Measurements from ENCODE around the gene NGEF. TPM values are rescaled to one million over a fixed set of nuclear protein-coding genes. Genes with fewer than 3 reads are reported as not detected.

Gene NGEF
- total RNA-seq, 1 donor: 17.4 TPM

DNA sequence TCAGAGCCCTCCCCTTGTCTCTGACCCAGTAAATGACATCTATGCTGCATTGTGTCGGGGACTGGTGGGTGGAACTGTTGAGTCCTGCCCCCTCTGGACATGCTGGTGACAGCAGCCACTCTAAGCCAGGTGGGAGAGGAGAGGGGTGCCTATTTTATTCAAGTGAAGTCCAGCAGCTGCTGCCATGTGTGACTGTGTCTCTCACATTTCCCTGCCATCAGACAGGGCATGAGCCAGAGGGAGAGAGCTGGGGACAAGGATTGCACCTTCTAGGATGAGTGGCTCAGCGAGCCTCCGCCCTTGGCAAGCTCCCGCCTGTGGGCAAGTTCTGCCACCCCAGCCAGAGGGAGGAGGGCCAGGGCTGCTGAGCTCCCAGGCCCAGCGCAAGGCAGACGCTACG, 13.7 kb downstream of the NGEF start:
- no peak overlapping the region for H3K4me3 ChIP-seq (ENCODE audit: low read depth, low read length)
- TF ChIP-seq, protein P1, sequence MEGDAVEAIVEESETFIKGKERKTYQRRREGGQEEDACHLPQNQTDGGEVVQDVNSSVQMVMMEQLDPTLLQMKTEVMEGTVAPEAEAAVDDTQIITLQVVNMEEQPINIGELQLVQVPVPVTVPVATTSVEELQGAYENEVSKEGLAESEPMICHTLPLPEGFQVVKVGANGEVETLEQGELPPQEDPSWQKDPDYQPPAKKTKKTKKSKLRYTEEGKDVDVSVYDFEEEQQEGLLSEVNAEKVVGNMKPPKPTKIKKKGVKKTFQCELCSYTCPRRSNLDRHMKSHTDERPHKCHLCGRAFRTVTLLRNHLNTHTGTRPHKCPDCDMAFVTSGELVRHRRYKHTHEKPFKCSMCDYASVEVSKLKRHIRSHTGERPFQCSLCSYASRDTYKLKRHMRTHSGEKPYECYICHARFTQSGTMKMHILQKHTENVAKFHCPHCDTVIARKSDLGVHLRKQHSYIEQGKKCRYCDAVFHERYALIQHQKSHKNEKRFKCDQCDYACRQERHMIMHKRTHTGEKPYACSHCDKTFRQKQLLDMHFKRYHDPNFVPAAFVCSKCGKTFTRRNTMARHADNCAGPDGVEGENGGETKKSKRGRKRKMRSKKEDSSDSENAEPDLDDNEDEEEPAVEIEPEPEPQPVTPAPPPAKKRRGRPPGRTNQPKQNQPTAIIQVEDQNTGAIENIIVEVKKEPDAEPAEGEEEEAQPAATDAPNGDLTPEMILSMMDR (IDR thresholded peaks at IDR 0.05; ENCODE audit: insufficient read depth, low read length): no peak
- DNase-seq (ENCODE audit: low read depth): no peak

DNA sequence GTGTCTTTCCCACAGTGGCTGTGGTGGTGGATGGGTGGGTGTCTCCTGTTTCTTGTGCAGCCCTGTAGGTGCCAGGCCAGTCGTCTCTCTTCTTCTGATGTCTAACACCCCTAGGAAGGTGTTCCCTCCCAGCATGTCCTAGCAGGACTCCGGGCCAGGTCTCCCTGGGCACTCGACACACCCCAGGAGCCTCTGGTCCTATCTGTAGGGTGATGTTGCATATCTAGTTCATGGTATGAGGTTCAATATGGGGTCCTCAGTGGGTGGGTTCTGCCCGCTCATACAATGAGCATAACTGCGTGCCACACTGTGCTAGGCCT, 14.4 kb downstream of the NGEF start:
- TF ChIP-seq, protein P1 (IDR thresholded peaks at IDR 0.05; ENCODE audit: insufficient read depth, low read length): no peak
- no peak for DNase-seq (ENCODE audit: low read depth)
- H3K4me3 ChIP-seq (ENCODE audit: low read depth, low read length): no peak overlapping the region

DNA sequence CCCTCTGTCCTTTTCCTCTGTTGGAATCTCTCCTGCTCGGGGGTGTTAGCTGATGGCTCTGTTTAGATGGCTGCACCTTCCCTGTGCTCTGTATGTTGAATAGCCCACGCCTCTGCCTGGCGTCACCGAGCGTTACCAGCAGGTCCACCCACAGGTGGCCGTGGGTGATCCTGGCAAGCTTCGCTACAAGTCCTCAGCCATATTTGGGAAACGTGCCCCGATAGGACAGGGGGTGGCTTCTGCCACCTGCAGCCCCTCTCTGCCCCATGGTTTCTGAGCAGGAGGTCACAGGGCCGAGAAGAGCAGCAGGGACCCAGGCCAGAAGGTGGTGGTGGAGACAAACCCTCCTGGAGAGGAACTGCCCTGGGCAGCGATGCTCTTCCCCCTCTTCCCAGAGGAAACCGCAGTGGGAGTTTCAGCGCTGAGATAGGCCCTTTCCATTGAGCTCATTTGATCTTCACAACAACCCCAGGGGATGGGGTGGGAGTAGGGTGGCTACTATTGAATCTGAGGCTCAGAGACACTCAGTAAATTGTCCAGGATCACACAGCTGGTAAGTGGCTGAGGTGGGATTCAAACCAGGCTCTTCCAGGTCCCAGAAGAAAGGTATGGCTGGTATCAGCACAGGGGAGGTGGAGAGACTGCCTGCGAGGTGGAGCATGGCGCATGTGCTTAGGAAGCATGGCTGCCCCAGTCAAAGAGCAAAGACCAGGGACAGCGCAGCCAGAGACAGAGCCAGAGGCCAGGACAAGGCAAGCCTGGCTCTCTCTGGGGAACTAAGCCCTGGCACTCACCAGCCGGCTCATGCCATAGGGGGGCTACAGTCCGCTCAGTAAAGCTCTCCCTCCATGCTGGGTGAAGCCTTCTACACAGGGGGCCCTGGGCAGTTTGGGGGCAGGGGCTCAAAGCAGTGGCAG, 15.0 kb downstream of the NGEF start:
- H3K4me3 ChIP-seq (ENCODE audit: low read depth, low read length): no peak overlapping the region
- no peak for DNase-seq (ENCODE audit: low read depth)
- TF ChIP-seq, protein P1 (IDR thresholded peaks at IDR 0.05; ENCODE audit: insufficient read depth, low read length): no peak

DNA sequence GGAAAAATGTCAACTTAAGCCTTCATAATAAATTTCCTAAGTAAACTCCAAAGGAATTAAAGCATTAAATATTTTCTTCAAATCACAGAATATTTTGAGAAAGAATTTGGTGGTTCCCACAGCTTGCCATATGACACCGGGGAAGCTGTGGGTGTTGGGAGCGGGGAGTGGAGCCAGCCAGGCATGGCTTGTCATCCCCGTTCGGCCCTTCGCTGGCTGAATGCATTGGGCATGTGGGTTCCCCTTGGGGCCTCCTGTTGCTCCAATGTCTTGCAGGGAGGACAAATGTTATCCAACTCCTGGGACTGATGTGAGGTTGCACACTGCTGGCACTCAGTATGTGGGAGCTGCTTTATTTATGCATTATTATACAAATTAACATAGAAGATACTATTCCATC, 18.6 kb downstream of the NGEF start:
- DNase-seq (ENCODE audit: low read depth): no peak
- no peak overlapping the region for H3K4me3 ChIP-seq (ENCODE audit: low read depth, low read length)
- TF ChIP-seq, protein P1 (IDR thresholded peaks at IDR 0.05; ENCODE audit: insufficient read depth, low read length): no peak

DNA sequence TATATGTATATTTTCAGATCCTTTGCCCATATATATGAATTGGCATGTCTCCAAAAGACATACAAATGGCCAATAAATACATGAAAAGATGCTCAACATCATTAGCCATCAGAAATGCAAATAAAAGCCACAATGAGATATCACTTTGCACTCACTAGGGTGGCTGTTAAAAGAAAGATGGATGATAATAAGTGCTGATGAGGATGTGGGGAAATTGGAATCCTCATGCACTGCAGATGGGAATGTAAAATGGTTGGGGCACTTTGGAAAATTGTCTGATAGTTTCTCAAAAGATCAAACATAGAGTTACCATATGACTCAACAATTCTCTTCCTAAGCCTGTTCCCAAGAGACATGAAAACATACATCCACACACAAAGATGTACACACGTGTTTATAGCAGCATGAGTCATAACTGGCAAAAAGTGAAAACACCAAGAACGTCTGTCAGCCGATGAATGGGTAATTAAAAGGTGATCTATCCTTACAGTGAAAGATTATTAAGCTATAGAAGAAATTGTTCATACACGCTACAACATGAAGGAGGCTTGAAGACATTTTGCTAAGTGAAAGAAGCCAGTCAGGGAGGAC, 19.7 kb downstream of the NGEF start:
- DNase-seq (ENCODE audit: low read depth): no peak
- H3K4me3 ChIP-seq (ENCODE audit: low read depth, low read length): no peak overlapping the region
- TF ChIP-seq, protein P1 (IDR thresholded peaks at IDR 0.05; ENCODE audit: insufficient read depth, low read length): no peak

DNA sequence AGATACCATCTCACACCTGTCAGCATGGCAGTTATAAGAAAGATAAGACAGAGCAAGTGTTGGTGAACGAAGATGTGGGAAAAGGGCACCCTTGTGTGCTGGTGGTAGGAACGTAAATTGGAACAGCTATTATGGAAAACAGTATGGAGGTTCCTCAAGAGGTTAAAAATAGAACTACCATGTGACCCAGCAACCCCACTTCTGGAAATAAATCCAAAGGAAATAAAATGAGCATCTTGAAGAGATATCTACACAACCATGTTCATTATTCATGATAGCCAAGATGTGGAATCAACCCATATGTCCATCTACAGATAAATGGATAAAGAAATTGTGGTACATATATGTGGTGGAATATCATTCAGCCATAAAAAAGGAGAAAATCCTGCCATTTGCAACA, 26.9 kb downstream of the NGEF start:
- H3K4me3 ChIP-seq (ENCODE audit: low read depth, low read length): no peak overlapping the region
- DNase-seq (ENCODE audit: low read depth): no peak
- TF ChIP-seq, protein P1 (IDR thresholded peaks at IDR 0.05; ENCODE audit: insufficient read depth, low read length): no peak
